Urothelium cell line (cell line): ENCODE results near the gene NXN.
"Not testable (repeated sequence)": the region's sequence is repeated elsewhere in the genome, so short reads cannot be mapped to it uniquely, and the experiment has no call there.

Experiments
- DNase-seq: peaks from one replicate; pipeline ENCODE4 v3.0.0; 2011; ENCODE audit warnings: low spot score, mixed read lengths
- FAIRE-seq: peaks from 2 replicates; lab custom pipeline; 2011; peaks lifted over from hg19 to GRCh38; lab: Jason Lieb, UNC

NXN gene

GRCh38 chr17:806781-807522 lies 172.6 kb downstream of the NXN start:
- FAIRE-seq: no peak

GRCh38 chr17:806346-806745 lies 173.2 kb downstream of the NXN start:
- no peak for FAIRE-seq
- no peak for DNase-seq

More at GRCh38 chr17:806781-807522, 172.6 kb downstream of the NXN start:
- no peak for DNase-seq

GRCh38 chr17:805886-806285 lies 173.7 kb downstream of the NXN start:
- not testable (repeated sequence) for DNase-seq, FAIRE-seq

GRCh38 chr17:804541-805435 lies 174.8 kb downstream of the NXN start:
- DNase-seq (no peak), FAIRE-seq (no peak)

- DNase-seq (no peak), FAIRE-seq (no peak)
Measured at GRCh38 chr17:802901-803881, 176.4 kb downstream of the NXN start.

- DNase-seq (no peak), FAIRE-seq (no peak)
Measured at GRCh38 chr17:802481-802880, 177.1 kb downstream of the NXN start.

- FAIRE-seq (no peak), DNase-seq (no peak)
Measured at GRCh38 chr17:801660-802059, 177.9 kb downstream of the NXN start.

GRCh38 chr17:800446-801242 lies 178.9 kb downstream of the NXN start:
- no peak for FAIRE-seq
- no peak for DNase-seq

- DNase-seq (no peak), FAIRE-seq (no peak)
Measured at GRCh38 chr17:799261-799660, 180.3 kb downstream of the NXN start.

- no peak for FAIRE-seq
- DNase-seq: no peak
Measured at GRCh38 chr17:798246-798645, 181.3 kb downstream of the NXN start.

- FAIRE-seq (no peak), DNase-seq (no peak)
Measured at GRCh38 chr17:797236-797840, 182.2 kb downstream of the NXN start.

- DNase-seq (no peak), FAIRE-seq (no peak)
Measured at GRCh38 chr17:796609-797008, 183.0 kb downstream of the NXN start.

- FAIRE-seq (no peak), DNase-seq (no peak)
Measured at GRCh38 chr17:795721-796120, 183.9 kb downstream of the NXN start.

GRCh38 chr17:795276-795675 lies 184.3 kb downstream of the NXN start:
- DNase-seq (no peak), FAIRE-seq (no peak)

GRCh38 chr17:794876-795275 lies 184.7 kb downstream of the NXN start:
- FAIRE-seq: no peak
- no peak for DNase-seq

- FAIRE-seq (no peak), DNase-seq (no peak)
Measured at GRCh38 chr17:792277-792676, 187.3 kb downstream of the NXN start.

GRCh38 chr17:791829-792228 lies 187.7 kb downstream of the NXN start:
- DNase-seq (no peak), FAIRE-seq (no peak)

GRCh38 chr17:790874-791247 lies 188.7 kb downstream of the NXN start:
- FAIRE-seq, DNase-seq: not testable (repeated sequence)
